Measurements from ENCODE around the gene ACTN1. TPM values are rescaled to one million over a fixed set of nuclear protein-coding genes. Genes with fewer than 3 reads are reported as not detected.

The ACTN1 gene
- total and polyA plus RNA-seq, 10 of the 15 experiments (the other 5 are each of a cell fraction or from before 2014, with no cell fraction given), result 0.14 to 39.4 (median 2.6) TPM

GRCh38 chr14:68983191-68983590 lies 4.1 kb upstream of the ACTN1 start:
- POLR2A ChIA-PET, result no interaction called here

More at GRCh38 chr14:68983191-68983590, 4.1 kb upstream of the ACTN1 start:
- CTCF ChIA-PET, result interaction anchor here (0.8 kb wide), 1 partner anchor 139 kb away, joined by 3 read pairs; no protein-coding TSS in a partner anchor
- no peak overlapping the region for H3K4me3 ChIP-seq
- RAD21 ChIA-PET (ENCODE audit: unreplicated experiment), result no interaction called here
- TF ChIP-seq USF1 (IDR thresholded peaks at IDR 0.05; ENCODE audit: borderline replicate concordance, extremely low read length, insufficient read depth, low read depth, low read length) (no peak), ZNF384 (IDR thresholded peaks at IDR 0.05; ENCODE audit: borderline replicate concordance, low read depth, low read length) (no peak), NR2C1 (IDR thresholded peaks at IDR 0.05) (no peak), ZNF24 (IDR thresholded peaks at IDR 0.05) (no peak), MTA3 (IDR thresholded peaks at IDR 0.05; ENCODE audit: borderline replicate concordance, low read length) (no peak), HDAC6 (IDR thresholded peaks at IDR 0.05; ENCODE audit: unreplicated experiment) (no peak), CBX5 (IDR thresholded peaks at IDR 0.05; ENCODE audit: low read depth) (no peak), RELA (IDR thresholded peaks at IDR 0.05; ENCODE audit: borderline replicate concordance, partially characterized antibody) (no peak), RCOR1 (conservative IDR thresholded peaks at IDR 0.05; ENCODE audit: low read depth, low read length) (no peak), RBBP5 (conservative IDR thresholded peaks at IDR 0.05) (no peak), POLR2AphosphoS2 (IDR thresholded peaks at IDR 0.05; ENCODE audit: low read depth, low read length) (no peak), HDAC2 (IDR thresholded peaks at IDR 0.05) (no peak), SREBF1 (IDR thresholded peaks at IDR 0.05; ENCODE audit: low read length) (no peak), SUPT20H (IDR thresholded peaks at IDR 0.05; ENCODE audit: borderline replicate concordance, control insufficient read depth, low read depth, low read length) (no peak), ZNF207 (IDR thresholded peaks at IDR 0.05; ENCODE audit: borderline replicate concordance) (no peak), SKIL (IDR thresholded peaks at IDR 0.05; ENCODE audit: low read depth, poor library complexity, severe bottlenecking) (no peak)
- TF ChIP-seq, protein P1, sequence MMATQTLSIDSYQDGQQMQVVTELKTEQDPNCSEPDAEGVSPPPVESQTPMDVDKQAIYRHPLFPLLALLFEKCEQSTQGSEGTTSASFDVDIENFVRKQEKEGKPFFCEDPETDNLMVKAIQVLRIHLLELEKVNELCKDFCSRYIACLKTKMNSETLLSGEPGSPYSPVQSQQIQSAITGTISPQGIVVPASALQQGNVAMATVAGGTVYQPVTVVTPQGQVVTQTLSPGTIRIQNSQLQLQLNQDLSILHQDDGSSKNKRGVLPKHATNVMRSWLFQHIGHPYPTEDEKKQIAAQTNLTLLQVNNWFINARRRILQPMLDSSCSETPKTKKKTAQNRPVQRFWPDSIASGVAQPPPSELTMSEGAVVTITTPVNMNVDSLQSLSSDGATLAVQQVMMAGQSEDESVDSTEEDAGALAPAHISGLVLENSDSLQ (IDR thresholded peaks at IDR 0.05), result no peak
- TF ChIP-seq, protein P2, sequence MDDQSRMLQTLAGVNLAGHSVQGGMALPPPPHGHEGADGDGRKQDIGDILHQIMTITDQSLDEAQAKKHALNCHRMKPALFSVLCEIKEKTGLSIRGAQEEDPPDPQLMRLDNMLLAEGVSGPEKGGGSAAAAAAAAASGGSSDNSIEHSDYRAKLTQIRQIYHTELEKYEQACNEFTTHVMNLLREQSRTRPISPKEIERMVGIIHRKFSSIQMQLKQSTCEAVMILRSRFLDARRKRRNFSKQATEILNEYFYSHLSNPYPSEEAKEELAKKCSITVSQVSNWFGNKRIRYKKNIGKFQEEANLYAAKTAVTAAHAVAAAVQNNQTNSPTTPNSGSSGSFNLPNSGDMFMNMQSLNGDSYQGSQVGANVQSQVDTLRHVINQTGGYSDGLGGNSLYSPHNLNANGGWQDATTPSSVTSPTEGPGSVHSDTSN (IDR thresholded peaks at IDR 0.05; ENCODE audit: insufficient replicate concordance, low read depth, low read length), result no peak
- no peak for DNase-seq (ENCODE audit: low read depth, low spot score)
- no peak overlapping the region for H2AFZ ChIP-seq (ENCODE audit: control insufficient read depth, low read depth, low read length)
- intact Hi-C loops (cut with micrococcal nuclease; ENCODE audit: unreplicated experiment), result no loop called here
- H3K4me2 ChIP-seq (ENCODE audit: control insufficient read depth, insufficient read depth), result no peak overlapping the region
- in situ Hi-C loops (cut with MboI), result no loop called here
- BruUV-seq (replicated peaks), result no TSS peak
- H3K27ac ChIP-seq (ENCODE audit: control insufficient read depth, insufficient read depth), result no peak overlapping the region
- H3K4me1 ChIP-seq (ENCODE audit: control insufficient read depth, insufficient read depth, low read length), result no peaks in the 10 kb centered on the region; the same call in 1 of the 2 replicates
- no peaks in the 10 kb centered on the region for H3K79me2 ChIP-seq (ENCODE audit: control insufficient read depth, insufficient read depth, low read length)
- no peak for ATAC-seq
- H3K36me3 ChIP-seq (ENCODE audit: control insufficient read depth in 2 of 2, insufficient read depth in 2 of 2, low read length in 1 of 2), result no peaks in the 10 kb centered on the region
- SMC1A ChIA-PET (ENCODE audit: uncharacterized antibody, unreplicated experiment), result no interaction called here
- H3K9ac ChIP-seq (ENCODE audit: control insufficient read depth, insufficient read depth, low read length), result no peak overlapping the region
- FAIRE-seq, result no peak
- 56% methylated on average over 3 of the region's 3 CpGs for WGBS (ENCODE audit: insufficient coverage, insufficient replicate concordance, low lambda C conversion rate, missing lambda C conversion rate)
- no peaks in the 10 kb centered on the region for H4K20me1 ChIP-seq (ENCODE audit: control insufficient read depth, insufficient read depth)
- H3K9me3 ChIP-seq (replicated peaks; ENCODE audit: control insufficient read depth, insufficient read depth, low read length), result no peaks in the 10 kb centered on the region
- H3K27me3 ChIP-seq (replicated peaks in 1 of 2; ENCODE audit: control insufficient read depth in 2 of 2, insufficient read depth in 2 of 2, low read length in 1 of 2), result peaks cover 3 to 11% of the 10 kb centered on the region in 2 experiments; a peak in 3 of 4 replicates

Data from GM12878 (cell line).